WI38 (cell line): ENCODE results near the gene PPP6R2.

Experiments used
- H3K4me3 ChIP-seq: 2 replicates; pipeline ENCODE4 v1.5.1; 2011; ENCODE audit warnings: low read depth, mild to moderate bottlenecking, control low read depth, low read length
- CTCF ChIP-seq: IDR thresholded peaks from 2 replicates; pipeline ENCODE4 v1.5.1; 2012; ENCODE audit warnings: low read depth, mild to moderate bottlenecking, control low read depth, low read length

Gene PPP6R2

GRCh38 chr22:50315289-50316113 is 27.6 kb upstream of the PPP6R2 start:
- H3K4me3 ChIP-seq = no peak overlapping the region
- TF ChIP-seq CTCF = no peak

- no peak overlapping the region for H3K4me3 ChIP-seq
- no peak for TF ChIP-seq CTCF
Measured at GRCh38 chr22:50316114-50317065, 26.7 kb upstream of the PPP6R2 start.

GRCh38 chr22:50317178-50317577 is 25.9 kb upstream of the PPP6R2 start:
- no peak overlapping the region for H3K4me3 ChIP-seq
- no peak for TF ChIP-seq CTCF

- TF ChIP-seq CTCF = no peak
Measured at GRCh38 chr22:50317674-50318073, 25.5 kb upstream of the PPP6R2 start.

GRCh38 chr22:50318356-50318697 is 24.8 kb upstream of the PPP6R2 start:
- no peak for TF ChIP-seq CTCF

More at GRCh38 chr22:50317674-50318073, 25.5 kb upstream of the PPP6R2 start:
- H3K4me3 ChIP-seq = no peak overlapping the region

GRCh38 chr22:50318698-50319411 is 24.3 kb upstream of the PPP6R2 start:
- H3K4me3 ChIP-seq = no peak overlapping the region
- TF ChIP-seq CTCF = no peak

More at GRCh38 chr22:50318356-50318697, 24.8 kb upstream of the PPP6R2 start:
- no peak overlapping the region for H3K4me3 ChIP-seq
